OCI-LY7 (cell line): ENCODE results near the gene PRKAB1.

Experiments used
- EZH2phosphoT487 ChIP-seq: fragments of 200-600 bp; sonication (generic); IDR thresholded peaks from 2 replicates; pipeline ENCODE4 v1.6.1; 2018; ENCODE audit warnings: low read depth, borderline replicate concordance, mild to moderate bottlenecking, mixed run types, antibody characterized with exemption, low read length, moderate library complexity, mixed read lengths
- TF ChIP-seq, protein P1 (sequence below): fragments of 200-600 bp; sonication (generic); conservative IDR thresholded peaks from 2 replicates; pipeline ENCODE4 v1.5.1; 2014; ENCODE audit warnings: mild to moderate bottlenecking, antibody characterized with exemption, low read length, moderate library complexity, mixed read lengths

DNA sequence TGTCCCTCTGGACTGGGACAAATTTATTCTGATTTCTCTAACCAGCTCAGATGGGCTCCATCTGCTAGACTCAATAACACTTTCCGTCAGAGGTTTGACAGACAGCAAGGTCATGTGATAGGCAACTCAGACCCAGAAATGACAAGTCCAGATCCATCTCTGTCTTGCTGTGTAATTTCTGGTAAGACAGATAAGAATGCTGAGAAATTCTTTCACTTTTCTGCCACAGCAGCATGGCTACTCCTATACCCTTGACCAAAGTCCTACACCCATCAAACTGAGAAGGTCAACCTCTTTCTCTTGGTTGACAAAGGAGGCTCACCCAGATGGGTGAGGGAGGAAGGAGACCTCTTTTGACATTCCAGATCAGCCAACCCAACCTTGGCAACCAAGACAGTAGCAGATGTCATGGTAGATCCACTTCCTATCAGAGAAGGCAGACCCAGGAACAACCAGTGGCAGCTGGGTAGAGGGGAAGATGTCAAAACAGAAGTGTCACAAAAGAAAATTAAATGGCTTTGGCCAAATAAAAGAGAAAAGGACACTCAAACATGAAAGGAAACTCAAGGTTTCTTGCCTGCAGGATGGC, 36.9 kb upstream of the PRKAB1 start:
- TF ChIP-seq, protein P1, sequence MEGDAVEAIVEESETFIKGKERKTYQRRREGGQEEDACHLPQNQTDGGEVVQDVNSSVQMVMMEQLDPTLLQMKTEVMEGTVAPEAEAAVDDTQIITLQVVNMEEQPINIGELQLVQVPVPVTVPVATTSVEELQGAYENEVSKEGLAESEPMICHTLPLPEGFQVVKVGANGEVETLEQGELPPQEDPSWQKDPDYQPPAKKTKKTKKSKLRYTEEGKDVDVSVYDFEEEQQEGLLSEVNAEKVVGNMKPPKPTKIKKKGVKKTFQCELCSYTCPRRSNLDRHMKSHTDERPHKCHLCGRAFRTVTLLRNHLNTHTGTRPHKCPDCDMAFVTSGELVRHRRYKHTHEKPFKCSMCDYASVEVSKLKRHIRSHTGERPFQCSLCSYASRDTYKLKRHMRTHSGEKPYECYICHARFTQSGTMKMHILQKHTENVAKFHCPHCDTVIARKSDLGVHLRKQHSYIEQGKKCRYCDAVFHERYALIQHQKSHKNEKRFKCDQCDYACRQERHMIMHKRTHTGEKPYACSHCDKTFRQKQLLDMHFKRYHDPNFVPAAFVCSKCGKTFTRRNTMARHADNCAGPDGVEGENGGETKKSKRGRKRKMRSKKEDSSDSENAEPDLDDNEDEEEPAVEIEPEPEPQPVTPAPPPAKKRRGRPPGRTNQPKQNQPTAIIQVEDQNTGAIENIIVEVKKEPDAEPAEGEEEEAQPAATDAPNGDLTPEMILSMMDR = no peak
- TF ChIP-seq EZH2phosphoT487 = no peak
